Measurements from ENCODE around the gene ZNF593.

The ZNF593 gene

DNA sequence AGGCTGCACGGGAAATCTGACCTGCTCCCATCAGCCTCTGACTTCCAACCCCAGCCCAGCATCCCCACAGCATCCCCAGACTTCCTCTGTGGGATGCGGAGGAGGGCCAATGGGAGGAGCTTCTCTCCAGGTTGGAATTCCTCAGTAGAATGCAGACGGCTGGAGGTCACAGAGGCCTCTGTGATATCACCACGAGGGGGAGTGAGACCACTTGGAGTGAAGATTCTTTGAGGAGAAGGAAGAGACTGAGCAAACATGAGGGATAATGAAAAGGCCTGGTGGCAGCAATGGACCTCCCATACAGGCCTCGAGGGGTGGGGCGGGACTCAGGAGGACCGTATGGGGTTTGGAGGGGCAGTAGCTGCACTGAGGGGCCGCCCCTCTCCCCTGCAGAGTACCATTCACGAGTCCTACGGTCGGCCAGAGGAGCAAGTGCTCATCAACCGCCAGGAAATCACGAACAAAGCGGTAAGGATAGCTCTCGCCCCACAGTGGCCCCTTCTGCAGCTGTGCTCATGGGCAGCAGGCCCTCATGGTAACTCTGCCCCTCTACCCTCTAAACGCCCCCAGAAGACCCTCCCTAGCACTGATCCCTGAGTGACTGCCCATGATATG lies 20.8 kb downstream of the ZNF593 start, which contains the start of gene CATSPER4:
TSS of gene CATSPER4 (plus strand) at position 230 of the 615 bp plus-strand sequence. CDS start at position 256, 26 bp downstream.
- H3K4me3 ChIP-seq (ENCODE audit: control insufficient read depth, low read depth, low read length) = no peak within 1 kb of the TSS
- TF ChIP-seq, protein P1, sequence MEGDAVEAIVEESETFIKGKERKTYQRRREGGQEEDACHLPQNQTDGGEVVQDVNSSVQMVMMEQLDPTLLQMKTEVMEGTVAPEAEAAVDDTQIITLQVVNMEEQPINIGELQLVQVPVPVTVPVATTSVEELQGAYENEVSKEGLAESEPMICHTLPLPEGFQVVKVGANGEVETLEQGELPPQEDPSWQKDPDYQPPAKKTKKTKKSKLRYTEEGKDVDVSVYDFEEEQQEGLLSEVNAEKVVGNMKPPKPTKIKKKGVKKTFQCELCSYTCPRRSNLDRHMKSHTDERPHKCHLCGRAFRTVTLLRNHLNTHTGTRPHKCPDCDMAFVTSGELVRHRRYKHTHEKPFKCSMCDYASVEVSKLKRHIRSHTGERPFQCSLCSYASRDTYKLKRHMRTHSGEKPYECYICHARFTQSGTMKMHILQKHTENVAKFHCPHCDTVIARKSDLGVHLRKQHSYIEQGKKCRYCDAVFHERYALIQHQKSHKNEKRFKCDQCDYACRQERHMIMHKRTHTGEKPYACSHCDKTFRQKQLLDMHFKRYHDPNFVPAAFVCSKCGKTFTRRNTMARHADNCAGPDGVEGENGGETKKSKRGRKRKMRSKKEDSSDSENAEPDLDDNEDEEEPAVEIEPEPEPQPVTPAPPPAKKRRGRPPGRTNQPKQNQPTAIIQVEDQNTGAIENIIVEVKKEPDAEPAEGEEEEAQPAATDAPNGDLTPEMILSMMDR (conservative IDR thresholded peaks at IDR 0.05; ENCODE audit: control insufficient read depth, insufficient read depth, low read depth, low read length) = peak; percentile 18
- DNase-seq (ENCODE audit: low read depth) = peak; percentile 19

DNA sequence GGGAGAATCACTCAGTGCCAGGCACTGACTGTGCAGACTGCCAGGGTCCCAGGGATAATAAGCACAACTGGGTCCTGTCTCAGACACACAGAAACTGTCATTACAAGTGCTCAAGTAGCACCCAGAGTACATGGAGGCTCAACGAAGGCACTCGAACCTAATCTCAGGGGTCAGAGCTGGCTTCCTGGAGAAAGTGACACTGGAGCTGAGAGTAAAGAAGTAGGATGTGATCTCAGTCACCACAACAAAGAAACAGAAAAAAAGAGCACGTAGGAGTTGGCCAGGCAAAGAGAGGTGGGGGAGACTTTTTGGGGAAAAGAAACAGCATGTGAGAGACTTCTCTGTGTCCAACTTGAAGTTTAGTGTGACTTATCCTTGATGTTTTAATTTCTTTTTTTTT lies 22.0 kb downstream of the ZNF593 start:
- no peak for DNase-seq (ENCODE audit: low read depth)
- no peak overlapping the region for H3K4me3 ChIP-seq (ENCODE audit: control insufficient read depth, low read depth, low read length)
- TF ChIP-seq, protein P1 (conservative IDR thresholded peaks at IDR 0.05; ENCODE audit: control insufficient read depth, insufficient read depth, low read depth, low read length) = no peak

DNA sequence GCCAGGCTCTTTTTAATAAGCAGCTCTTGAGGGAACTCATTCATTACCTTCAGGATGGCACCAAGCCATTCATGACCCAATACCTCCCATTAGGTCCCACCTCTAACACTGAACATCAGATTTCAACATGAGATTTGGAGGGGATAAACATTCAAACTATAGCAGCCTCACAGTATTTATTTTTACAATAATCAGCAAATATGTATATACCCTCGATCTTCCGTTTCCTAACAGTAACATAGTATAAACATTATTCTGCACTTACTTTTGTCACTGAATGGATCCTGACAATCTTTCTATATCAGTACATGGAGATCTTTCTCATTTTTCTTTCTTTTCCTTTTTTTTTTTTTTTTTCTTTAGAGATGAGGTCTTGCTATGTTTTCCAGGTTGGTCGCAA lies 26.1 kb downstream of the ZNF593 start:
- TF ChIP-seq, protein P1 (conservative IDR thresholded peaks at IDR 0.05; ENCODE audit: control insufficient read depth, insufficient read depth, low read depth, low read length) = no peak
- H3K4me3 ChIP-seq (ENCODE audit: control insufficient read depth, low read depth, low read length) = no peak overlapping the region
- no peak for DNase-seq (ENCODE audit: low read depth)

DNA sequence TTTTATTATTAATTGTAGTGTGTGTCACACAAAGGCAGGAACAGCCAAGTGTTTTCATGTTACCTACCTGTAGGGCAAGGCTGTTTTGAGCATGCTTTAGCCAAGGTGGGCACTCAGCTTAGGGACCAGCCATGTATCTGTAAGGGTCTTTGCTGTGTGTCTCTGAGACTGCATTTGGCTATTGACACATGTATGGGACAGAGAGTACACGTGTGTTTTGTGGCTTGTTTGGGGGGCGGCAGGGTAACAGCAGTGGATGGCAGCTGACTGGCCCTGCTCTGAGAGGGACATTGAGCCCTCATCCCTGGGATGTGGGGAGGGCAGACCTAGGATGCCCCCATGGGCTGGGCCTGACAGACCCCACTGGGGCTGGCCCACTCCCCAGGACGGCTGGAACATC lies 27.6 kb downstream of the ZNF593 start:
- no peak for DNase-seq (ENCODE audit: low read depth)
- TF ChIP-seq, protein P1 (conservative IDR thresholded peaks at IDR 0.05; ENCODE audit: control insufficient read depth, insufficient read depth, low read depth, low read length) = no peak
- no peak overlapping the region for H3K4me3 ChIP-seq (ENCODE audit: control insufficient read depth, low read depth, low read length)

DNA sequence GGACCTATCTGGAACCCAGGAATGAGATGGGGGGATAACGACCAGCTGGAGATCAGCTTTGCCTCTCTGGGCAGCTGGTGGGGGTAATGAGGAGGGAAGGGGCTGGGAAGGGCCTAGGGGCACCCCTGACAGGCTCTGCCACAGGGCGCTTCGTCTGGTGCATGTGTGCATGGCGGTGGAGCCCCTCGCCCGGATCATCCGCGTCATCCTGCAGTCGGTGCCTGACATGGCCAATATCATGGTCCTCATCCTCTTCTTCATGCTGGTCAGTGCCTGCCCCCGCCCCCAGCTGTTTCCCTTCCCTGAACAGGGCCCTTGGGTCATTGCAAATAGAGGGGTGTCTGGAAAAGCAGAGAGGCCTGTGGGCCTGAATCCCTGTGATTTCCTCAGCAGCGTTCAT lies 28.1 kb downstream of the ZNF593 start:
- no peak overlapping the region for H3K4me3 ChIP-seq (ENCODE audit: control insufficient read depth, low read depth, low read length)
- DNase-seq (ENCODE audit: low read depth) = no peak
- TF ChIP-seq, protein P1 (conservative IDR thresholded peaks at IDR 0.05; ENCODE audit: control insufficient read depth, insufficient read depth, low read depth, low read length) = no peak

DNA sequence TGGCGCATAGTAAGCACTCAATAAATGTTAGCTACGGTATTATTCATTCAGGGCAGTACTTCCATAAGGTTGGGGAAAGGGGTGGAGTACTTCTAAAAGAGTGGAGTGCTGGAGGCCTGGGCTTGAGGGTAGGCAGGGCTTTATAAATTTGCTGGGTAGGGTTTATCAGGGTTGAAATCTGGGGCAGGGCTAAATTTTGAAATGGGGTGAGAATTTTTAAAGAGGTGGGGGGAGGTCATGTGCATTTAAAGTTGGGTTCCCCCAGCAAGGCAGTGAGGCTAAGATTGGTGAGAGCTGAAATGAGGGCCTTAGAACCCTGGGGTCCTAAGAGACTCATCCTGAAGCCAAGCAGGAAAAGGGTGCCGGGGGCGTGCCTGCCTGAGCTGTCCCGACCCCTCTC lies 30.7 kb downstream of the ZNF593 start:
- TF ChIP-seq, protein P1 (conservative IDR thresholded peaks at IDR 0.05; ENCODE audit: control insufficient read depth, insufficient read depth, low read depth, low read length) = no peak
- no peak overlapping the region for H3K4me3 ChIP-seq (ENCODE audit: control insufficient read depth, low read depth, low read length)
- no peak for DNase-seq (ENCODE audit: low read depth)
